GM12878 (cell line): ENCODE results near the gene CFLAR. TPM values are rescaled to one million over a fixed set of nuclear protein-coding genes. Genes with fewer than 3 reads are reported as not detected.
"Not testable (repeated sequence)": the region's sequence is repeated elsewhere in the genome, so short reads cannot be mapped to it uniquely, and the experiment has no call there.

Source experiments
- ATAC-seq: fragments of 200-7000 bp; cut with Tn5 transposase; 3 replicates; pipeline ENCODE4 v1.9.1; 2020; ENCODE audit warnings: mild to moderate bottlenecking, moderate library complexity
- BruUV-seq: library from RNA; stranded (reverse); fragments of 400-500 nt; replicated peaks from 2 replicates; lab custom pipeline; 2021; lab: Mats Ljungman, UMichigan
- CTCF ChIA-PET: fragments of 300-600 bp; sonication (Branson Sonifier 250); formaldehyde crosslinking; extraction: SDS; loops from one replicate; lab custom pipeline; 2021; ENCODE audit warnings: inconsistent platforms; lab: Yijun Ruan, JAX
- POLR2A ChIA-PET: fragments of 350-600 bp; formaldehyde crosslinking; extraction: SDS; loops from one replicate; lab custom pipeline; 2021; ENCODE audit warnings: inconsistent platforms; lab: Charles Lee
- RAD21 ChIA-PET: fragments of 300-600 bp; sonication (Branson Sonifier 250); formaldehyde crosslinking; loops from one replicate; lab custom pipeline; 2023; ENCODE audit warnings: antibody characterized with exemption; ENCODE audit not compliant: unreplicated experiment; lab: Charles Lee
- SMC1A ChIA-PET: fragments of 300-600 bp; sonication (Branson Sonifier 250); formaldehyde crosslinking; loops from one replicate; lab custom pipeline; 2023; ENCODE audit not compliant: unreplicated experiment, uncharacterized antibody; lab: Charles Lee
- DNase-seq: peaks from one replicate; pipeline ENCODE4 v3.0.0-alpha.2; 2011; ENCODE audit warnings: low read depth, low spot score
- FAIRE-seq: peaks from 3 replicates; lab custom pipeline; 2011; peaks lifted over from hg19 to GRCh38; lab: Jason Lieb, UNC
- H2AFZ ChIP-seq: 2 replicates; pipeline ENCODE4 v1.6.0; 2011; ENCODE audit warnings: low read depth, low read length, control low read depth; ENCODE audit not compliant: control insufficient read depth
- H3K27ac ChIP-seq: 2 replicates; pipeline ENCODE4 v1.5.1; 2011; ENCODE audit warnings: control low read depth; ENCODE audit not compliant: control insufficient read depth, insufficient read depth
- H3K27me3 ChIP-seq, 2 experiments: replicated peaks in 1 of 2; 2 replicates each; pipeline versions ENCODE4 v1.6.0 to v1.6.1; 2011; ENCODE audit warnings: low read length in 1 of 2; ENCODE audit not compliant: control insufficient read depth in 2 of 2, insufficient read depth in 2 of 2
- H3K36me3 ChIP-seq, 2 experiments: 2 replicates each; pipeline ENCODE4 v1.5.1; 2011; ENCODE audit warnings: low read length in 1 of 2; ENCODE audit not compliant: control insufficient read depth in 2 of 2, insufficient read depth in 2 of 2
- H3K4me1 ChIP-seq: 2 replicates; pipeline ENCODE4 v1.6.1; 2011; ENCODE audit warnings: mild to moderate bottlenecking, low read length, moderate library complexity, mixed read lengths; ENCODE audit not compliant: control insufficient read depth, insufficient read depth
- H3K4me2 ChIP-seq: 2 replicates; pipeline ENCODE4 v1.6.0; 2011; ENCODE audit warnings: control low read depth; ENCODE audit not compliant: control insufficient read depth, insufficient read depth
- H3K4me3 ChIP-seq: fragments of 200-600 bp; sonication (generic); 2 replicates; pipeline ENCODE4 v1.5.1; 2016
- H3K79me2 ChIP-seq: 2 replicates; pipeline ENCODE4 v1.6.0; 2011; ENCODE audit warnings: low read length; ENCODE audit not compliant: control insufficient read depth, insufficient read depth
- H3K9ac ChIP-seq: 2 replicates; pipeline ENCODE4 v1.8.0; 2011; ENCODE audit warnings: low read length, control low read depth, mixed read lengths; ENCODE audit not compliant: control insufficient read depth, insufficient read depth
- H3K9me3 ChIP-seq: replicated peaks from 3 replicates; pipeline ENCODE4 v1.5.1; 2011; ENCODE audit warnings: mild to moderate bottlenecking, low read length; ENCODE audit not compliant: control insufficient read depth, insufficient read depth
- H4K20me1 ChIP-seq: 2 replicates; pipeline ENCODE4 v1.6.0; 2011; ENCODE audit not compliant: control insufficient read depth, insufficient read depth
- GATAD2B ChIP-seq: fragments of 450-650 bp; conservative IDR thresholded peaks from 2 replicates; pipeline ENCODE4 v1.6.1; 2017; ENCODE audit warnings: low read depth, mild to moderate bottlenecking, moderate library complexity
- POLR2A ChIP-seq: IDR thresholded peaks from 2 replicates; pipeline ENCODE4 v1.6.1; 2011; ENCODE audit warnings: low read depth, mild to moderate bottlenecking, low read length
- POLR2AphosphoS5 ChIP-seq: IDR thresholded peaks from 2 replicates; pipeline ENCODE4 v1.6.1; 2011; ENCODE audit warnings: mild to moderate bottlenecking, low read length, inconsistent platforms
- WGBS: methylation state at CpG from one replicate; pipeline ENCODE4 v1.1.6; 2016; ENCODE audit warnings: low lambda C conversion rate; ENCODE audit not compliant: insufficient replicate concordance, insufficient coverage; ENCODE audit errors: missing lambda C conversion rate; 5-methylcytosine and 5-hydroxymethylcytosine counted together
- in situ Hi-C: fragments of 300-500 bp; cut with MboI; formaldehyde crosslinking; loops from 9 replicates; pipeline ENCODE4 v1.14.3; 2018; ENCODE audit warnings: mixed read lengths
- intact Hi-C: fragments of 100-400 bp; cut with micrococcal nuclease; formaldehyde crosslinking; loops from one replicate; pipeline ENCODE4 v1.14.2; 2022; ENCODE audit not compliant: unreplicated experiment
- polyA plus RNA-seq, 11 experiments: library from polyadenylated mRNA; depleted of rRNA in 4 of 11; unstranded in 6 of 11; stranded (reverse) in 5 of 11; fragments of >200 nt; fragmentation: Nextera tagmentation in 4 of 11; fragmentation: Illumina TruSeq in 1 of 11; extraction: Ambion mirVana in 4 of 11; extraction: Trizol in 1 of 11; gene quantifications; 1 replicate in 1 of 11; 2 replicates in 10 of 11; pipeline versions ENCODE4 v1.2.1 to v1.2.3, GENCODE V29; 2011 to 2016; ENCODE audit warnings: inconsistent platforms in 2 of 11, missing spikeins in 2 of 11, low read depth in 1 of 11
- total RNA-seq, 4 experiments: library from RNA; depleted of rRNA in 3 of 4; stranded (reverse); fragments of >200 nt in 3 of 4; fragmentation: Illumina TruSeq in 1 of 4; extraction: Trizol in 1 of 4; gene quantifications; 2 replicates each; pipeline versions ENCODE4 v1.2.1 to v1.2.3, GENCODE V29; 2013 to 2021

CFLAR gene
- total and polyA plus RNA-seq, 10 of the 15 experiments (the other 5 are each of a cell fraction or from before 2014, with no cell fraction given) = 80.6 to 181 (median 101) TPM

DNA sequence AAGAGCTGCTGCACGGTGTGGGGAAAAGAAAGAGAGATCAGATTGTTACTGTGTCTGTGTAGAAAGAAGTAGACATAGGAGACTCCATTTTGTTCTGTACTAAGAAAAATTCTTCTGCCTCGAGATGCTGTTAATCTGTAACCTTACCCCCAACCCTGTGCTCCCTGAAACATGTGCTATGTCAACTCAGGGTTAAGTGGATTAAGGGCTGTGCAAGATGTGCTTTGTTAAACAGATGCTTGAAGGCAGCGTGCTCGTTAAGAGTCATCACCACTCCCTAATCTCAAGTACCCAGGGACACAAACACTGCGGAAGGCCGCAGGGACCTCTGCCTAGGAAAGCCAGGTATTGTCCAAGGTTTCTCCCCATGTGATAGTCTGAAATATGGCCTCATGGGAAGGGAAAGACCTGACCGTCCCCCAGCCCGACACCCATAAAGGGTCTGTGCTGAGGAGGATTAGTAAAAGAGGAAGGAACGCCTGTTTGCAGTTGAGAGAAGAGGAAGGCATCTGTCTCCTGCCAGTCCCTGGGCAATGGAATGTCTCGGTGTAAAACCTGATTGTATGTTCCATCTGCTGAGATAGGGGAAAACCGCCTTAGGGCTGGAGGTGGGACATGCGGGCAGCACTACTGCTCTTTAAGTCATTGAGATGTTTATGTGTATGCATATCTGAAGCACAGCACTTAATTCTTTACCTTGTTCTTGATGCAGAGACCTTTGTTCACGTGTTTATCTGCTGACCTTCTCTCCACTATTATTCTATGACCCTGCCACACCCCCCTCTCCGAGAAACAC, 23.2 kb downstream of the CFLAR start:
- BruUV-seq, H3K27me3 ChIP-seq, FAIRE-seq, H3K27ac ChIP-seq, in situ Hi-C loops, H2AFZ ChIP-seq, DNase-seq, H3K4me2 ChIP-seq, CTCF ChIA-PET, ATAC-seq, RAD21 ChIA-PET, H4K20me1 ChIP-seq, H3K4me1 ChIP-seq, H3K9me3 ChIP-seq, SMC1A ChIA-PET, H3K4me3 ChIP-seq, H3K9ac ChIP-seq, POLR2A ChIA-PET: not testable (repeated sequence)
- WGBS = 83% methylated on average over 14 of the region's 14 CpGs
- peaks cover 24 to 31% of the 10 kb centered on the region in 2 experiments for H3K36me3 ChIP-seq
- H3K79me2 ChIP-seq = peaks cover 42% of the 10 kb centered on the region
- TF ChIP-seq POLR2AphosphoS5 = peak; percentile 46; the same call in 1 of the 2 replicates
- intact Hi-C loops = loop anchor here (10.0 kb wide), 1 partner anchor 1184 kb away; the partner anchor contains the start of genes MAIP1 and TYW5

DNA sequence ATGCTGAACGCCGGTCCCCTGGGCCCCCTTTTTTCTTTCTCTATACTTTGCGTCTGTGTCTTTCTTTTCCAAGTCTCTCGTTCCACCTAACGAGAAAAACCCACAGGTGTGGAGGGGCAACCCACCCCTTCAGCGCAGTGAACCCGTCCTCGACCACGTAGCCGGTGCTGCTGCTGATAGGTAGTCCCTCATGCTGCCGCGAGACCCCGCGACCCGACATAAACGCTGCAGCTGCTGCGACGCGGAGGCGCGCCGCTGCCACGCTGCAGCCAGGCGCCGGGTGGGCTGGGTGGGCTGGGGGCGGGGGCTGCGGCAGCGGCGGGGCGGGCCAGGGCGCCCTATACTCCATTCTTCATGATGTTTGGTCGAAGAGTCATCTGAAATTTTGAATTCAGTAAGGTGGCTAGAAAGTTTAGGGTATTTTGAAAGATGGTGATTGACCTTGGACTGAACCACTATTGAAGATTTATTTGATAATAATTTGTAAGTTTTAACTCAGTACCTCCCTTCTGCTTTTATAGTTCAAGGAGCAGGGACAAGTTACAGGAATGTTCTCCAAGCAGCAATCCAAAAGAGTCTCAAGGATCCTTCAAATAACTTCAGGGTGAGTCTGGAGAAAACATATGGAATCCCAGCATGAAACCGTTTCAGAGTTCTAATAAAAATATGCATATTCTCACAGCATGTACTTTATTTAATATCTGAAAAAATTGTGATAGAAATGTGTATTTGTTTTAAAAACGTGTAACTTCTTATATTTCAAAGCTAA, 24.1 kb downstream of the CFLAR start:
- in situ Hi-C loops = no loop called here

More for the DNA sequence above, 24.1 kb downstream of the CFLAR start:
- TF ChIP-seq GATAD2B (no peak), POLR2A (0 out of 2 replicates have a peak, but pooled peaks have one; percentile 26)
- BruUV-seq = no TSS peak
- POLR2A ChIA-PET = no interaction called here
- Histone ChIP-seq H3K79me2 (peaks cover 36% of the 10 kb centered on the region), H4K20me1 (no peaks in the 10 kb centered on the region; the same call in 1 of the 2 replicates), H3K27ac (no peak overlapping the region), H3K9me3 (no peaks in the 10 kb centered on the region), H3K4me3 (no peak overlapping the region), H3K9ac (no peak overlapping the region), H3K4me1 (no peaks in the 10 kb centered on the region), H2AFZ (no peak overlapping the region), H3K36me3 (peaks cover 24 to 34% of the 10 kb centered on the region in 2 experiments), H3K4me2 (no peak overlapping the region), H3K27me3 (no peaks in the 10 kb centered on the region)
- intact Hi-C loops = loop anchor here (10.0 kb wide), 1 partner anchor 1185 kb away; the partner anchor contains the start of genes MAIP1 and TYW5
- FAIRE-seq (no peak), DNase-seq (no peak), ATAC-seq (no peak)
- RAD21 ChIA-PET = interaction anchor here (1.2 kb wide), 1 partner anchor 18 kb away, joined by 3 read pairs; no protein-coding TSS in a partner anchor
- 97% methylated on average over 34 of the region's 34 CpGs for WGBS
- SMC1A ChIA-PET = interaction anchor here (1.3 kb wide), 1 partner anchor 18 kb away, joined by 4 read pairs; no protein-coding TSS in a partner anchor
- CTCF ChIA-PET = no interaction called here
